Activated T-helper 1 cell treated with anti-CD3 and anti-CD28 coated beads, Interleukin-12 subunit alpha, Interleukin-12 subunit beta, Interleukin-2, Interleukin-4 antibody, amounts not matched to agents 30 ng/mL and 10 ng/mL and 1 ng/mL, durations not matched to agents 14 hours and 24 hours and 36 hours (primary cell): ENCODE data around the gene C1QTNF6. TPM values are rescaled to one million over a fixed set of nuclear protein-coding genes. Genes with fewer than 3 reads are reported as not detected.
"Not testable (repeated sequence)": the region's sequence is repeated elsewhere in the genome, so short reads cannot be mapped to it uniquely, and the experiment has no call there.

Experiments
- DNase-seq: peaks from one replicate; pipeline ENCODE4 v3.0.0; 2021; ENCODE audit warnings: low spot score
- H3K27ac Mint-ChIP-seq: one replicate; pipeline ENCODE4 v1.8.0; 2021; ENCODE audit warnings: mild to moderate bottlenecking, mixed read lengths
- H3K27me3 Mint-ChIP-seq: one replicate; pipeline ENCODE4 v1.8.0; 2022; ENCODE audit warnings: mild to moderate bottlenecking, moderate library complexity, mixed read lengths; ENCODE audit not compliant: insufficient read depth
- H3K36me3 Mint-ChIP-seq: one replicate; pipeline ENCODE4 v1.8.0; 2021; ENCODE audit warnings: low read depth, mixed read lengths
- H3K4me1 Mint-ChIP-seq: one replicate; pipeline ENCODE4 v1.8.0; 2021; ENCODE audit warnings: low read depth, mixed read lengths
- H3K4me3 Mint-ChIP-seq: one replicate; pipeline ENCODE4 v1.8.0; 2021; ENCODE audit warnings: mild to moderate bottlenecking, moderate library complexity, mixed read lengths
- H3K9me3 Mint-ChIP-seq: one replicate; pipeline ENCODE4 v1.8.0; 2021; ENCODE audit warnings: mixed read lengths
- intact Hi-C: fragments of 100-400 bp; cut with micrococcal nuclease; formaldehyde crosslinking; loops from one replicate; pipeline ENCODE4 v1.15.1; 2024
- total RNA-seq: library from RNA; stranded (reverse); gene quantifications from 2 replicates; pipeline ENCODE4 v1.2.3, GENCODE V29; 2022

C1QTNF6 gene
- total RNA-seq, 1 donor from 2014 or later = 4.9 TPM

DNA sequence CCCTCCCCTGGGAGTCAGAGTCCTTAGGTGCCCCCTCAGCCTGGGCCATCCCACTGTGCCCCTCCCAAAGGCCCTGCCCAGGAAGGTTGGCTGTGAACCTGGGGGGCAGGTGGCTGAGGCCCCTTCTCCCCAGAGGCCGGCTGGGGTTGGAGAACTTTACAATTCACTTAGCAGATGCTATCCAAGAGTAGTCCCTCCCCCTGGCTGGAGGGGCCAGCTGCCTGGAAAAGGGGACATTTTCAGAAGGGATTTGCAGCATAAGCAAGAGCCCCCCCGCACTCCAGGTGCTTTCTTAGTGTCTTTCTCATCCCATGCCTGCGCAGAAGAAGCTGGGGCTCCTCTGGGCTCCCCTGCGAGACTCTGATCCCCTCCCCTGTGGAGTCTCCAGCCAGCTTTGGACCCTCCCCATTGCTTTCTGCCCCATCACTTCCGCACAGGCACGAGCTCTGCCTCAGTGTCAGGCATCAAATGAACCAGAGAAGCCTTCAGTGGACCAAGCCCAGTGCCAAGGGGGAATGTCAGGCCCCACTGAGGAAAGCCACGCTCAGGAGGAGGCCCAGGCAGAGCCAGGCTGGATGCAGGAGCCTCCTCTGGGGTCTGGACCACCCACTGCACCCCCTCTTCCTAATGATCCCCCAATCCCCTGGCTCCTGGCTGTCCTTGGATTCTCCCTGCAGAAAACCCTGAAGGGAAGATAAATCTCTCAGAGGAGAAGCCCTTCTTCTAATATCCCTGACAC is 20.5 kb upstream of the C1QTNF6 start:
- Mint-ChIP-seq H3K4me3 (no peak overlapping the region), H3K27ac (peak overlapping the region; percentile 23), H3K27me3 (no peaks in the 10 kb centered on the region), H3K4me1 (peaks cover 3% of the 10 kb centered on the region), H3K9me3 (no peaks in the 10 kb centered on the region), H3K36me3 (peaks cover 2% of the 10 kb centered on the region)
- intact Hi-C loops = no loop called here
- DNase-seq = no peak

DNA sequence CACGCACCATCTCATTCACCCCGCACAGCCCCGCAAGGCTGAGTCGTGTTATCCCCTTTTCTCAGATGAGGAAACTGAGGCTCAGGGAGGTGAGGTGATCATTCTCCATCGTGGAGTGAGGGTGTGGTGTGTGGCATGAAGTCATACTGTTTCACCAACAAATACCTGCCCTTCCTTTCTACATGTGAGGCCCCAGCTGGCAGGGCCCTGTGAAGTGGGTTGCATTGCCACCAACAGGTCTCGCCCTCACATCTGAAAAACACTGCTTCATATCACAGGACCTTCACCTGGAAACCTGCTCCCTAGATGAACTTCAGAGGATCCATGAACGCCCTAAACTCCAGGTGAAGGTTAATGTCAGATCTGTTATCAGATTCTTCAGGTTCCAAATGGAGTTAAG is 19.9 kb upstream of the C1QTNF6 start:
- Mint-ChIP-seq H3K4me3 (no peak overlapping the region), H3K27me3 (no peaks in the 10 kb centered on the region), H3K9me3 (no peaks in the 10 kb centered on the region), H3K36me3 (peaks cover 2% of the 10 kb centered on the region), H3K4me1 (peaks cover 3% of the 10 kb centered on the region), H3K27ac (peak overlapping the region; percentile 23)
- no peak for DNase-seq
- intact Hi-C loops = no loop called here

- H3K27ac Mint-ChIP-seq = no peak overlapping the region
Observed at GRCh38 chr22:37206841-37207821, 19.1 kb upstream of the C1QTNF6 start.

DNA sequence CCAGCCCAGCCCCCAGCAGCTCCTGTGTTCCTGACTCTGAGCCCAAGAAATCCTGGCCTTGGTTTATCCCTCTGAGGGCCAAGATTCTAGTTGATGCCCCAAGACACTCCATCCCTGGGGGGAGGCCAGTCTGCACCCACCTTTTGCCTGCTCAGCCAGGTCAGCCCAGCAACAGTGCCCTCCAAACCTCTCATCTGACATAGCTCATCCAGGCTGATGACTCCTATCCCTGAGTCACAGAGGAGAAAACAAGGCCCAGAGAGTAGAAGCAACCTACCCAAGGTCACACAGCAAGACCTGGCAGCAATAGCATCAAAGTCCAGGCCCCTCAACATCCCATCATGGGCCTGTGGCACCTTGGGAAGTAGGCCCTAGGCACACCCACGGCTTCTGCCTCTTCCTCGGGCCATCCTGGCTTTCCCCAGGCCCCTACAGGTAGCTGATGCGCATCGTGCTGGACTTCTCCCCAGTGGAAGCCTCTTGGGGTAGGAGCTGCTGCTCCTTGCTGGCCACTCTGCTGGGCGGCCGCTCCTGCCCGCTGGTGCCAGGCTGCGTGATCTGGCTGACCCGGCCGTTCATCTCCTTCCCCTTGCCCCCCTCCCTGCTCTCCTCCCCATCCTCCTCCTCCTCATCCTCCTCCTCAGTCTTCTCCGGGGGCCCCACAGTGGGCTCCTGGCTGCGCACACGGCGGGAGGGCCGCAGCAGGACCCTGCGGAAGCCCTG is 18.2 kb upstream of the C1QTNF6 start:
- no peak overlapping the region for H3K27ac Mint-ChIP-seq
- no peaks in the 10 kb centered on the region for H3K36me3 Mint-ChIP-seq
- DNase-seq = no peak
- intact Hi-C loops = no loop called here
- H3K9me3 Mint-ChIP-seq = no peaks in the 10 kb centered on the region
- no peak overlapping the region for H3K4me3 Mint-ChIP-seq
- H3K27me3 Mint-ChIP-seq = no peaks in the 10 kb centered on the region
- peaks cover 9% of the 10 kb centered on the region for H3K4me1 Mint-ChIP-seq

More at GRCh38 chr22:37206841-37207821, 19.1 kb upstream of the C1QTNF6 start:
- Mint-ChIP-seq H3K4me1 (peaks cover 3% of the 10 kb centered on the region), H3K4me3 (no peak overlapping the region), H3K36me3 (peaks cover under 1% of the 10 kb centered on the region), H3K9me3 (no peaks in the 10 kb centered on the region), H3K27me3 (no peaks in the 10 kb centered on the region)
- intact Hi-C loops = no loop called here
- DNase-seq = no peak

DNA sequence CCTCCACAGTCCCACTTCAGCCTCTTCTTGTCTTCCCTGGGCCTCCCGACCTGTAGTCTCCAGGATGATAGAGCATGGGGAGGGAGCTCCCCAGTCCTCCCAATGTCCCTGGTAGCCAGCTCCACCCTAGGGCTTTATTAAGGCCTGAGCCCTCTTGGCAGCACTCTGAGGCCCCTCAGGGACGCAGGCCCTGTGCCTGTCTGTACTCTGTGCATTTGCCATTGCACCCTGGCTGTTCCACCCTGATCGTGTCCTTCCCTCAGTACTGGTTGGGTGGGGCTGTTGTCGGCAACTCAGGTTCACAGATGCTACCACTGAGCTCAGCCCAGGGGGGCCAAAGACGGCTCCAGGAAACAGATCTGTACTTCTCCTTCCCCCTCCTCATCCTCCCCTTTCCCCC is 17.0 kb upstream of the C1QTNF6 start:
- intact Hi-C loops = loop anchor here (1.0 kb wide), 1 partner anchor 41 kb away; no protein-coding TSS in a partner anchor
- no peak for DNase-seq
- no peaks in the 10 kb centered on the region for H3K27me3 Mint-ChIP-seq
- no peaks in the 10 kb centered on the region for H3K36me3 Mint-ChIP-seq
- H3K27ac Mint-ChIP-seq = no peak overlapping the region
- no peak overlapping the region for H3K4me3 Mint-ChIP-seq
- peaks cover 9% of the 10 kb centered on the region for H3K4me1 Mint-ChIP-seq
- no peaks in the 10 kb centered on the region for H3K9me3 Mint-ChIP-seq

GRCh38 chr22:37204045-37204655 is 16.1 kb upstream of the C1QTNF6 start:
- H3K27ac Mint-ChIP-seq = no peak overlapping the region
- no peaks in the 10 kb centered on the region for H3K36me3 Mint-ChIP-seq
- no peaks in the 10 kb centered on the region for H3K27me3 Mint-ChIP-seq
- intact Hi-C loops = no loop called here
- H3K4me1 Mint-ChIP-seq = peaks cover 6% of the 10 kb centered on the region
- H3K9me3 Mint-ChIP-seq = no peaks in the 10 kb centered on the region
- no peak for DNase-seq
- no peak overlapping the region for H3K4me3 Mint-ChIP-seq

- Mint-ChIP-seq H3K36me3 (no peaks in the 10 kb centered on the region), H3K27ac (no peak overlapping the region), H3K4me1 (peaks cover 6% of the 10 kb centered on the region), H3K9me3 (no peaks in the 10 kb centered on the region), H3K27me3 (no peaks in the 10 kb centered on the region), H3K4me3 (no peak overlapping the region)
- intact Hi-C loops = no loop called here
- no peak for DNase-seq
Observed at GRCh38 chr22:37203354-37204044, 15.5 kb upstream of the C1QTNF6 start.

GRCh38 chr22:37202716-37203115 is 14.7 kb upstream of the C1QTNF6 start:
- peaks cover 13% of the 10 kb centered on the region for H3K4me1 Mint-ChIP-seq
- H3K27ac Mint-ChIP-seq = no peak overlapping the region

DNA sequence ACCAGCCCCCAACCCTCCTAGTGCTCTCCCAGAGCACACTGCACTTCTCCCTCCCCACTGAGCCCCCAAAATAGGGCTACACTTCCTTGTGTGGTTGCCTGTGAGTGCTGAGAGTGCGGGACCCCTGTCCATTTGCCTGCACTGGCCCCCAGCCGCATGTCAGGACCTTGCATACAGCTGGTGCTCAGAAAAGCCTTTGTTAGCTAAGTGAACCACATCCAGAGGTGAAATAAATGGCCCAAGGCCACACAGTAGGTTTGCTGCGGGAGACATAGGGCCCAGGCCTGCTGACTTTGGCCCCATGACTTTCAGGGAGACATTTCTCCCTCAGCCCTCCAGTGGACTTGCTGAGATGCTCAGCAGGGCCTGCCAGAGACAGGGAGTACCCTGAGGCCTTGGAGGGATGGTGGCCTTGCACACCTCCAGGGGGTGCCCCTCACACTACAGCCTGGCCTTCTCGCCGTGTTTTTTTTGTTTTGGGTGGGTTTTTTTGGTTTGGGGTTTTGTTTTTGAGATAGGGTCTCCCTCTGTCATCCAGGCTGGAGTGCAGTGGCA is 14.0 kb upstream of the C1QTNF6 start:
- H3K27ac Mint-ChIP-seq = no peak overlapping the region

More at GRCh38 chr22:37202716-37203115, 14.7 kb upstream of the C1QTNF6 start:
- intact Hi-C loops = no loop called here
- Mint-ChIP-seq H3K9me3 (no peaks in the 10 kb centered on the region), H3K27me3 (no peaks in the 10 kb centered on the region), H3K4me3 (no peak overlapping the region), H3K36me3 (peaks cover under 1% of the 10 kb centered on the region)
- no peak for DNase-seq

DNA sequence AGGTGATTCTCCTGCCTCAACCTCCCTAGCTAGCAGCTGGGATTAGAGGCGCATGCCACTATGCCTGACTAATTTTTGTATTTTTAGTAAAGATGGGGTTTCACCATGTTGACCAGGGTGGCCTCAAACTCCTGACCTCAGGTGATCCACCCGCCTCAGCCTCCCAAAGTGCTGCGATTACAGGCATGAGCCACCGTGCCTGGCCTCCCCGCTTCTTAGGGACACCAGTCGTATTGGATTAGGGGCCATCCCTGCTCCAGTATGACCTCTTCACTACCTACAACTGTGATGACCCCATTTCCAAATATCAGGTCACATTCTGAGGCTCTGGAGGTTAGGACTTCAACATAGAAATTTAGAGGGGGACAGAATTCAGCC is 13.4 kb upstream of the C1QTNF6 start:
- intact Hi-C loops = not testable (repeated sequence)
- peaks cover 16% of the 10 kb centered on the region for H3K4me1 Mint-ChIP-seq

More for the DNA sequence above, 14.0 kb upstream of the C1QTNF6 start:
- no peak for DNase-seq
- H3K36me3 Mint-ChIP-seq = peaks cover 2% of the 10 kb centered on the region
- no peak overlapping the region for H3K4me3 Mint-ChIP-seq
- no peaks in the 10 kb centered on the region for H3K9me3 Mint-ChIP-seq
- H3K27me3 Mint-ChIP-seq = no peaks in the 10 kb centered on the region
- H3K4me1 Mint-ChIP-seq = peaks cover 16% of the 10 kb centered on the region
- intact Hi-C loops = no loop called here

GRCh38 chr22:37199760-37200108 is 11.7 kb upstream of the C1QTNF6 start:
- peaks cover 2% of the 10 kb centered on the region for H3K36me3 Mint-ChIP-seq
- H3K4me3 Mint-ChIP-seq = peak overlapping the region; percentile 83
- peaks cover 33% of the 10 kb centered on the region for H3K4me1 Mint-ChIP-seq
- DNase-seq = no peak
- H3K27me3 Mint-ChIP-seq = no peaks in the 10 kb centered on the region
- peak overlapping the region; percentile 87 for H3K27ac Mint-ChIP-seq
- intact Hi-C loops = loop anchor here (1.0 to 2.0 kb wide), 11 partner anchors 20 to 423 kb away; partner anchors contain the start of genes IFT27 and IL2RB
- H3K9me3 Mint-ChIP-seq = no peaks in the 10 kb centered on the region

More for the DNA sequence above, 13.4 kb upstream of the C1QTNF6 start:
- H3K27ac Mint-ChIP-seq, H3K9me3 Mint-ChIP-seq, DNase-seq, H3K4me3 Mint-ChIP-seq, H3K27me3 Mint-ChIP-seq, H3K36me3 Mint-ChIP-seq: not testable (repeated sequence)
